HG02571 (cell line): ENCODE measurements around the gene ABCA3.
"Not testable (repeated sequence)": the region's sequence is repeated elsewhere in the genome, so short reads cannot be mapped to it uniquely, and the experiment has no call there.

Experiments
- ATAC-seq: cut with Tn5 transposase; IDR thresholded peaks from one replicate; pipeline ENCODE4 v1.9.1; 2021; ENCODE audit warnings: mild to moderate bottlenecking, moderate library complexity; ENCODE audit not compliant: unreplicated experiment

The ABCA3 gene

GRCh38 chr16:2340564-2341455, at the start of gene ABCA3:
Gene ABCA3, minus strand, starts transcription at chr16:2340728. Its CDS starts 14,262 bp downstream, at chr16:2326466.
- peak; percentile 78 for ATAC-seq

- no peak for ATAC-seq
Observed at GRCh38 chr16:2388875-2389433, 48.4 kb upstream of the ABCA3 start.

GRCh38 chr16:2388139-2388874, 47.8 kb upstream of the ABCA3 start:
- no peak for ATAC-seq

- ATAC-seq: no peak
Observed at GRCh38 chr16:2386990-2387389, 46.5 kb upstream of the ABCA3 start.

GRCh38 chr16:2385982-2386381, 45.5 kb upstream of the ABCA3 start:
- not testable (repeated sequence) for ATAC-seq

GRCh38 chr16:2385190-2385836, 44.8 kb upstream of the ABCA3 start:
- no peak for ATAC-seq

GRCh38 chr16:2384426-2384825, 43.9 kb upstream of the ABCA3 start:
- no peak for ATAC-seq

GRCh38 chr16:2383501-2383900, 43.0 kb upstream of the ABCA3 start:
- no peak for ATAC-seq

- no peak for ATAC-seq
Observed at GRCh38 chr16:2374644-2375043, 34.1 kb upstream of the ABCA3 start.

GRCh38 chr16:2373176-2373575, 32.6 kb upstream of the ABCA3 start:
- no peak for ATAC-seq

- no peak for ATAC-seq
Observed at GRCh38 chr16:2372684-2373083, 32.2 kb upstream of the ABCA3 start.

- no peak for ATAC-seq
Observed at GRCh38 chr16:2371421-2371820, 30.9 kb upstream of the ABCA3 start.

GRCh38 chr16:2370721-2371120, 30.2 kb upstream of the ABCA3 start:
- ATAC-seq: no peak

- ATAC-seq: no peak
Observed at GRCh38 chr16:2366660-2367309, 26.3 kb upstream of the ABCA3 start.

GRCh38 chr16:2365397-2366294, 25.1 kb upstream of the ABCA3 start:
- no peak for ATAC-seq

- ATAC-seq: no peak
Observed at GRCh38 chr16:2364638-2365210, 24.2 kb upstream of the ABCA3 start.

- ATAC-seq: no peak
Observed at GRCh38 chr16:2362218-2362617, 21.7 kb upstream of the ABCA3 start.

GRCh38 chr16:2361129-2361528, 20.6 kb upstream of the ABCA3 start:
- no peak for ATAC-seq

- no peak for ATAC-seq
Observed at GRCh38 chr16:2359919-2360318, 19.4 kb upstream of the ABCA3 start.
